Astrocyte (in vitro differentiated cells and primary cell): Measurements from ENCODE around the gene AGPS.

Experiments
- CTCF ChIP-seq: IDR thresholded peaks from 2 replicates; pipeline ENCODE4 v1.5.1; 2011; ENCODE audit warnings: low read depth, mild to moderate bottlenecking, inconsistent platforms, low read length, moderate library complexity; ENCODE audit not compliant: insufficient read depth
- EZH2 ChIP-seq: IDR thresholded peaks from 2 replicates; pipeline ENCODE4 v1.6.1; 2012; ENCODE audit warnings: mild to moderate bottlenecking, low read length, inconsistent platforms; ENCODE audit not compliant: insufficient read depth

GRCh38 chr2:177589186-177589585 lies 196.6 kb downstream of the AGPS start:
- TF ChIP-seq CTCF, result no peak
- TF ChIP-seq EZH2, result no peak
